Bronchial epithelial cell (primary cell): ENCODE measurements around the gene PLPP3. TPM values are rescaled to one million over a fixed set of nuclear protein-coding genes. Genes with fewer than 3 reads are reported as not detected.

Source experiments
- DNase-seq: peaks from one replicate; pipeline ENCODE4 v3.0.0-alpha.2; 2010; ENCODE audit warnings: low read depth
- FAIRE-seq: peaks from 2 replicates; lab custom pipeline; 2011; peaks lifted over from hg19 to GRCh38; lab: Jason Lieb, UNC
- H3K27me3 ChIP-seq: 2 replicates; pipeline ENCODE4 v1.5.1; 2011; ENCODE audit warnings: low read length; ENCODE audit not compliant: control insufficient read depth, insufficient read depth
- H3K36me3 ChIP-seq: 2 replicates; pipeline ENCODE4 v1.5.1; 2011; ENCODE audit warnings: low read length; ENCODE audit not compliant: control insufficient read depth, insufficient read depth
- H3K4me3 ChIP-seq: 2 replicates; pipeline ENCODE4 v1.5.1; 2011; ENCODE audit warnings: mild to moderate bottlenecking, low read depth, low read length, control low read depth
- CTCF ChIP-seq: IDR thresholded peaks from 2 replicates; pipeline ENCODE4 v1.5.1; 2011; ENCODE audit warnings: mild to moderate bottlenecking, moderate library complexity, low read length, control low read depth, inconsistent platforms; ENCODE audit not compliant: insufficient read depth, severe bottlenecking
- total RNA-seq: library from RNA; depleted of rRNA; stranded (reverse); fragments of >200 nt; gene quantifications from 2 replicates; pipeline ENCODE4 v1.2.1, GENCODE V29; 2014

PLPP3 gene
- total RNA-seq, 1 donor from 2014 or later = 3.4 TPM

GRCh38 chr1:56566061-56566744 is 13.2 kb downstream of the PLPP3 start:
- no peak overlapping the region for H3K4me3 ChIP-seq
- FAIRE-seq (peak; percentile 40), DNase-seq (no peak)
- TF ChIP-seq CTCF = no peak
- H3K36me3 ChIP-seq = no peaks in the 10 kb centered on the region
- no peaks in the 10 kb centered on the region for H3K27me3 ChIP-seq

GRCh38 chr1:56564615-56565014 is 14.7 kb downstream of the PLPP3 start:
- DNase-seq = no peak
- Histone ChIP-seq H3K27me3 (no peaks in the 10 kb centered on the region), H3K4me3 (no peak overlapping the region), H3K36me3 (no peaks in the 10 kb centered on the region)
- no peak for FAIRE-seq
- no peak for TF ChIP-seq CTCF

- H3K4me3 ChIP-seq = no peak overlapping the region
- H3K36me3 ChIP-seq = no peaks in the 10 kb centered on the region
- FAIRE-seq (no peak), DNase-seq (no peak)
- no peaks in the 10 kb centered on the region for H3K27me3 ChIP-seq
- TF ChIP-seq CTCF = no peak
Measured at GRCh38 chr1:56563568-56563967, 15.8 kb downstream of the PLPP3 start.

GRCh38 chr1:56562891-56563452 is 16.4 kb downstream of the PLPP3 start:
- no peak for FAIRE-seq
- no peak for TF ChIP-seq CTCF
- DNase-seq = no peak
- H3K4me3 ChIP-seq = no peak overlapping the region
- no peaks in the 10 kb centered on the region for H3K36me3 ChIP-seq
- no peaks in the 10 kb centered on the region for H3K27me3 ChIP-seq

- TF ChIP-seq CTCF = no peak
- DNase-seq (no peak), FAIRE-seq (no peak)
- H3K4me3 ChIP-seq = no peak overlapping the region
- H3K36me3 ChIP-seq = no peaks in the 10 kb centered on the region
- no peaks in the 10 kb centered on the region for H3K27me3 ChIP-seq
Measured at GRCh38 chr1:56561227-56562019, 17.9 kb downstream of the PLPP3 start.
